GM18526 (cell line): ENCODE data around the gene MED9.

Experiments
- POLR2A ChIP-seq: IDR thresholded peaks from 3 replicates; pipeline ENCODE4 v1.6.1; 2011; ENCODE audit not compliant: insufficient read length; ENCODE audit errors: extremely low read depth

Gene MED9

GRCh38 chr17:17469996-17470395 lies 6.8 kb upstream of the MED9 start:
- no peak for TF ChIP-seq POLR2A

DNA sequence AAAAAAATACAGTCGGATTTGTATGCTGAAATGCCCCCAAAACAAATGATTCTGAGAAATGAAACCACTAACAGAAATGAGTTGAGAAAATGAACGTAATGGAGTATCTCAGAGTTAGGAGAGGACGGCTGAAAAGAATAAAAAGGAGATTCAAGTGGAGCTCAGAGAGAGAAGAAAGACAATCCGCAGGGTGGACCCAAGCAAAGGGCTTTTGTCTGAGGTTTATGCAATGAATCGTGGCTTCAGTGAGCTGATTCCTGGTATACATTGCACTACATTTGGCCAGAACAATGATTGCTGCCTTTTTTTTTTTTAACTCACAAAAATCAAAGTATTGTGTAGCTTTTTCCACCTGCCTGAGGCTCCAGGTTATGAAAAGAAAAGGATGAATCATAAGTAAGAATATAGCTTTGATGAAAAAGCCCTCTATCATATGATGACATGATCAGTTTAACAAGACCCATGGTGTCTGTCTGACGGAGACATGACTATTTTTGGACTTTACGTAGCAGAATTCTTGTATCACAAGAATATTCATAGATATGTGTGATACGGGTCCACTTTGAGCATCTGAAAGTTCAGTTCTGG lies 4.4 kb upstream of the MED9 start:
- TF ChIP-seq POLR2A, result no peak

DNA sequence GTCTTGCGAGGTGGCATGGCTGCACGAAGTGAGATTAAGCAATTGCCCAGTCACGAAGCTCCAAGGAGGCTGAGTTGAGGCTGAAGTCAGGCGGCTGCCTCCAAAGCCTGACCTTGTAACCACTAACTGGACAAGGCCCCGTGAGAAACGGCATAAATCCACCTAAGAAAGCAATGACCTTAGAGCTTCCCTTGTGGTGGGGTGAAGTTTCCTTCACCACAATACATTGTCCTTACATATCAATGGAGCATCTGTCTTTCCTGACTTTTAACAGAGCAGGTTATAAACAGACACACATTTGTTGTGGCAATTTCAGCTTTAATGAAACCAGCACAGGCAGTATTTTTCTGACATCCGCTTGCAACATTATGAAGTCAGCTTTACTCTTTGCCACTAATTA lies 2.5 kb upstream of the MED9 start:
- TF ChIP-seq POLR2A, result no peak

GRCh38 chr17:17479209-17479608 lies 2.4 kb downstream of the MED9 start:
- no peak for TF ChIP-seq POLR2A

GRCh38 chr17:17480593-17481148 lies 3.9 kb downstream of the MED9 start:
- no peak for TF ChIP-seq POLR2A

DNA sequence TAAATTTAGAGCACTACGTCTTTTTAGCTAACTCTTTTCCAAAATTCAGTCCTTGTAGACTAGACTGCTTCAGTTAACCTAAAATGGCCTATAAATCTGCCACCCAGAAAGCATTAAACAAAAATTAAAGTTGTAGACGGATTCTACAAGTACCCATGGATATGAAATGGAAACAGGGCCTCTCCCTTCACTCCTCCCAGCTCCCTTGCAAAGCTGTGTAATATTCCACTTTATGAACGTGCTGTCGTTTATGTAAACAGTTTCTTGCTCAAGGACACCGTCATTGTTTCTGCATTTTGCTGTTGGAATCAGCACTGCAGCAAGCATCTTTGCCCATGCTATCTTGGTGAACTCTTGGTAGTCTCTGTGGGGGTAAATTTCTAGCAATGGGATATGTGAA lies 5.1 kb downstream of the MED9 start:
- no peak for TF ChIP-seq POLR2A

DNA sequence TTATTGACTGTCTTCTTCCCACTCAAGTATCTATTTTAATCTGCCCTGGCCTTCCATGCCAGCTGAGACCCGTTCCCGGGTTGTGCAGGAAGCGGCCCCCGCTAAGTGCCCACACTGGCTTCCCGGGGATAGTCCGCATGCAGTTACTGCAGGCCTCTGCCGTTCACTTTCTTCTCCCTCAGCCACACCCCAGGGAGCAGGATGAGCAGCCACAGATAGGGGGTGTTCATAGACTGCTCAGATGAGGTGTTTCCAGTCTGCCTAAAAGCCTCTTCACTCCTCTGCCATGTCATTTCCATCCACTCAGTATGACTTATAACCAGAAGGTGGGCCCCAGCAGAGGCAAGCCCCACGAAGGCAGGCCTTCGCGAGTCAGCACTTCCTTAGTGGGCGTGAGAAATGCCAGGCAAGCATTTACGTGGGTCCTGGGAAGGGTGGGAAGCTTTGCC lies 7.7 kb downstream of the MED9 start:
- no peak for TF ChIP-seq POLR2A

DNA sequence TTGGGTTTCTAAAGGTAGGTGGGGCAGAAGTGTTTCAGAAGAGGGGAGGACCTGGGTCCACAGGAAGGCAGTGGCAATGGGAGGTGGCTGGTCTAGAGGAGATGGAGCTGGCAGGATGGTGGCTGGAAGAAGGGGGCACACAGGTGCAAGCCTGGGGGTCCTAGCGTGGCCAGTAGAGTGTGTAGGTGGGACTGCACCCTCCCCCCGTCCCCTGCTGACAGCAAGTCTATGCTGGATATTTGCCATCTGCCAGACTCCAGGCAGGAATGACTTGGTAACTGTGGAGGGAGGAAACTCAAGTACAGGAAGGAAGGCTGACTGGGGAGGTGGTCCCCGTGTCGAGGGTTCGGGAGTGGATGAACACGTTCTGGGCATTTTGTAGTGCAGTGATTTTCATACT lies 8.6 kb downstream of the MED9 start:
- TF ChIP-seq POLR2A, result no peak

DNA sequence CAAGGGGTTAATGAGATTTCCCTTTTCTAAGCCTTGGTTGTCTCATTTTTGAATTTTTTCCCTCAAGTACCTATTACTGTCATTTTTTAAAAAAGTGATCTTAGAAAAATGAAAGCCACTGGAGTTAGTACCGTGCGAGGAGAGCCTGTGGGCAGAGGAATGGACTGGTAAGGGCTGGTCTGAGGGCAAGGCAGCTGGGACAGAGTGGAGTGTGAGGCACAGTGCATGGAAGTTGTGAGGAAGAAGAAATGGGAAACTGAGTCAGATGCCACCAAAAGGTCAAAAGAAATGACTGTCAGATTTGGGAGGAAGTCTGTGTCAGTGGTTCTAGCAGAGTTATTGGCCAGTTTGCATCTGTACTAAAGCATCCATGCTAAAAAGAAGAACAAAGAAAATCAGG lies 11.2 kb downstream of the MED9 start:
- TF ChIP-seq POLR2A, result no peak

- no peak for TF ChIP-seq POLR2A
These were observed 14.3 kb downstream of the MED9 start for GRCh38 chr17:17491031-17491471.

DNA sequence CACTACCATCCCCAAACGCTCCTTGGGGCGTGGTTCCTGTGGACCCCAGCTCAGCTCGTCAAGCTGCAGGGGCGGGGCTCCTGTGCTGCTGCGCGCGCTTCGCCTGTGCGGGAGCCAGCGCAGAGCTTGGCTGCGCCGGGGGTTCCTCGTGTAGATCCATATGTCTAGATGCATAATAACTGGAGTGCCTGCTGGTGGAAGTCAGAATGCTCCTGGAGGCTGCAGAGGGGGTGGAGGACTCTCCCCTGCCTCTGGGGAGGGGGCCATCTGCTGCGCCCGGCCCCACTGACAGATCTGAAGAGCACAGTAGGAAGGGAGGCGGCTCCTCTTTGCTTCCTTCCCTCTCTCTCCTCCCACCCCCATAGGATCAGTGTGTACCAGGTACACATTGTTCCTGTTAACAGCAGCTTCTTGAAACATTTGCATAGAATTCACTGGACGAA lies 14.8 kb downstream of the MED9 start:
- no peak for TF ChIP-seq POLR2A

DNA sequence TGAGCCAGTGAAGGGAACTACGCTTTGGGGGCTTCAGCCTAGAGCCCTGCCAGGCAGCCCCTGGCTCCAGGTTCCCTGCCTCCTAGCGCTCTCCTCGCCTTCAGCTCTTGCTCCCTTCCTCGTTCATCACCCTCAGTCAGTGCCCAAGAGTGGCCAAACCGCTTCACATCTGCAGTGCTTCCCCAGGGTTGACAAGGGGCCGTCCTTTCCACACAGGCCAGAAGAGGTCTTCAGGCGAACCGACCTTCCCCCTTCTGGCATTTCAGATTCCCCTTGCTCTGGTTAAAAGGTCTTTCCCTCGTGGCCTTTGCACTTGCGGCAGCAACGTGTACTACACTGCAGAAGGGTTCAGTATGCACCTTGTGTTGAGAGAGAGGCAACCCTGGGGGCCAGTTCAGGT lies 15.3 kb downstream of the MED9 start:
- TF ChIP-seq POLR2A, result no peak

- TF ChIP-seq POLR2A, result no peak
These were observed 15.8 kb downstream of the MED9 start for GRCh38 chr17:17492571-17492970.

DNA sequence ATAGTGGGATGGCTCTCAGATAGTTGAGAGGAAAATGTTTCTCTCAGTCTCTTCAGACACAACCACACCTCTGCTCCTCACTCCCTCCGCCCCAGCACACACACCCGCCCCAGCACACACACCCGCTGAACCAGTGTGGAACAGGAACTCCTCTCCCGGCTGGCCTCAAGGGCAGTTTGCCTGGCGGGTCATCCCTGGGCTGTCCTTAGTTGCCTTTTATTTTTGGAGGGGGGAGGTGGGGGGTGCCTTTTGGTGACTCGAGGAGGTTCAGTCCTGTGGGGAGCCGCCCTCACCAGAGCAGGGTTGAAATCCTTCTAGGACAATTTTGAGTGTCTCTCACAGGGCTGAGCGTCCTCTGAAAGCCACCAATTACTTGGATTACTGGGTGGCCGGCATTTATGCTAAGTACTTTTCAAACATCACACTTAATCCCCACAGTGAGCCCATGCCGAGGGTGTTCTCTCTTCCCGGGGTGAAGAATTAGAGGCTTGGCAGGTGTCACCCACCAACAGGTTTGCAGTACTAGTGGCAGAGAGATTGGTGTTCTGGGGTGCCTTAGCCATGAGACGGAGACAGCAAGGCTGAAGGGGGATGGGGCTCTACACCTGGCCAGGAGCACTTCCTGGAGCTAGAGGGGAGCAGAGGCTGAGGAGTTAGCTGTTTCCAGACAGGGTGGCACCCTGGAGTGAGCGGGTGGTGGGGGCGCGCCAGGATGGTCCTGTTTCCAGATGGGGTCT lies 16.6 kb downstream of the MED9 start:
- no peak for TF ChIP-seq POLR2A

- no peak for TF ChIP-seq POLR2A
These were observed 17.2 kb downstream of the MED9 start for GRCh38 chr17:17493986-17494466.

GRCh38 chr17:17494499-17494869 lies 17.7 kb downstream of the MED9 start:
- no peak for TF ChIP-seq POLR2A

- TF ChIP-seq POLR2A, result no peak
These were observed 18.2 kb downstream of the MED9 start for GRCh38 chr17:17494870-17495535.
